ENCODE results near the gene ARID1A.
A peak's percentile ranks its signal among the peaks of the same experiment; 100 is the strongest.
"Not testable (repeated sequence)": the region's sequence is repeated elsewhere in the genome, so short reads cannot be mapped to it uniquely, and the experiment has no call there.

ARID1A gene

DNA sequence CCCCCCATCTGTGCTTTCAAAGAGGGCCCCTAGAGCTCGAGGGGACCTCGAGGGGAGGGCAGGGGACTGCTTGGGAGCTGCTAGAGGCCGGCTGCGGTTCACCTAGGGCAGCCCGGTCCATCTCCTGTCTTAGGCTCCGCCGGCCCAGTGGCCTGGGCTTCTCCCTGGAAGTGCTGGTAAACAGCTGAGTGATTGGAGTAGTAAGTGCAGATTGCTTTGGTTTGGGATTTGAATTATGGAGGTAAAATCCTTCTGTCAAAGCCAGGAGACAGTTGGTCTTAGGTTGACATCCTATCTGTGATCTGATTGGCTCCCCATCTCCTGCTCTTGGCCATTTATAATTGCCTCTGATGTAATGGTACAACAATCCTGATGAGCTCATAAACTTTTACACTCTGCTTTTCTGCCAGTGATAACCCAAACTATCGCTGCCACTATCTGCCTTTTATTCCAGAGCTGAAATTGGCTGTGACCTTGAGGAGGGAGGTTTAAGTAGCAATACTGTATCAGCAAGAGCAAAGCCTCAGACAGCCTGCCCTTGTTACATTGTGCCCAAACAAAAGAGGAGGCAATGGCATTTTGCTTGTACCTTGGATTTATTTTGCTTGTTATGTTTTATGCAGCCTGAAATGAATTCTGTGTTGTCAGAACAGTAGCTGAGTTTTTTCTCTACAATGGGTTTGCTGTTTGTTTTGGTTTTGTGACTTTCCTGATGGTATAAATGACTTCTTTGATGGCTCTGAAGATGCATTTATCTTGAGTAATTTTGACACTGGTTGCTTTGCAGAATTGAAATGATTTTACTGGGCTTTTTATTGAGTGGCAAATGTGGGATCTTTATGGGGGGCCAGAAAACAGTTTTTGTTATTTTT, 2.4 kb downstream of the ARID1A start:
- peak; percentile 76 for FAIRE-seq

DNA sequence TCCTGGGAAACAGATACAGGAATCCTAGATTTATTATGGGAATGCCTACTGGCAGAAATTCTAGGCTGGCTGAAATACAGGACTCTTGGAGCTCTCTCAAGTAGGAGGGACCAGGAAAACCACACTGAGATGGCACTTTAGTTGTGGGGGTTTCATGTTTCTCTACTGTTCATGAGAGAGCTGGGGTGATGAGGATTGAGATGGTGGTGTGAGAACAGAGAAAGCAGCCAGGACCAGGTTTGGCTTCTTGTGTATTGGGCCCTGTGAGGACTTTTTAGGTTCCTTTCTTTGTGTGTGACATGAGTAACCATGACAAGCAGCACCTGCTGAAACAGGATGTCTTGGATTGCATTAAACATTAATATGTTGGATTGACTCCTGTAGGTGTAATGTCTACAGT, 4.9 kb downstream of the ARID1A start:
- no peak for FAIRE-seq

DNA sequence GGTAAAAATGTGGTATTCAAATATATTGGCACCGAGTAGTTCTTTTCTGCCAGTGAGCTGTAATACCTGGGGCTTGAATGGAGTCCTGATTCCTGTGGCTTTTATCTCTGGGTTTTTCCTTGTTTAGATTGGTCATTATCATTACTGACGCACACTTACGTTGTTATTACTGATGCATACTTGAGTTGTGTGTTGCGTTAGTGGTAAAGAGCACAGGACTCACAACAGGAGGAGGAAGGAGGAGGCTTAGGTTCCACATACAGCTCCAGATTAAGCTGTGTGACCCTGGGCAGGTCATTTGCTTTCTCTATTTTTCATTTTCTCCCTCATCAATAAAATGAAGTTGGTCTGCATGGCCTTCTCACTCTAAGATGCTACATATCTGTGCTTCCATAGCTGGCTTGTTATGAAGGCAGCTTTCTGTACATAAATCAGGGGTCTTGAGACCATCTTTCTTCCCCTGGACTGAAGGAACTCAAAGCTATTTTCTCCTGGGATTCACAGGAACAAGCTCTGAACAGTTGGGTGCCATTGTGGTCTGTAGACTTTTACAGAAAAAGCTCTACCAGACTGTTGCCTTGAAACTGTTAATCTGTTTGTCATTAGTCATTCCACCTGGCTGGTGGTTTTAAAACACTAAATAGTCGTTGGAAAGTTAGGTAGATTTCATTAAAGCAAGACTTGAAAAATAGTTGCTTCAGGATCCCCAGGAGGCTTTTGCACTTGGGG, 5.6 kb downstream of the ARID1A start:
- no peak for FAIRE-seq

DNA sequence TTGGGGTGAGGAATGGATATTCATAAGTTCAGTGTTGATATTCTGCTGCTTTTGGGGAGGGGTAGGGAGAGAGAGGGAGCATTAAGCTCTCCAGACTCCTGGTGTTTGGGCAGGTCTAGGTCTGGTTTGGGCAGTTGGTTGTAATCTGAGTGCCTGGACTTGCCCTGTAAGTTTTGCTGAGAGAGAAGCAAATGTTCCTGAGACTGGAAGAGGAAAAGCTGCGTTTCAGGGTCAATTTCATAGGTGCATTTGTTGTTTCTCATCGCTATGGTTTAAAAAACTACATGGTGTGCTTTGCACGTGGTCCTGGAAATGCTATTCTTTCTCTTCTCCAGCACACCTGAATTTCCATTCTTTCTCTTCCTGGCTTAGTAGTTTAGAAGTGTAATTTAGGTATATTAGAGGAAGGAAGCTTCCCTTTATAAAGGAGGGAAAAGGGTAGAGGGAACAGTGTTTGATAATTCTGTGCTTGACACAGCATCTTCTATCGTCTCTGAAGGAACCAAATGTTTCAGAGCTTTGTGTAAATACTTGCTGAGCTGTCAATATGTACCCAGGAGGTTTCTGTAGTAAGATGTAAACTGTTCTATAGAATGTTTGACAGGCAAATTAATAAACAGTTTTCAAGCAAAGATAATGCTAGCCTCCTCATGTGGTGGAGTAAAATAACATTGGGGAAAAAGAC, 6.3 kb downstream of the ARID1A start:
- no peak for FAIRE-seq

DNA sequence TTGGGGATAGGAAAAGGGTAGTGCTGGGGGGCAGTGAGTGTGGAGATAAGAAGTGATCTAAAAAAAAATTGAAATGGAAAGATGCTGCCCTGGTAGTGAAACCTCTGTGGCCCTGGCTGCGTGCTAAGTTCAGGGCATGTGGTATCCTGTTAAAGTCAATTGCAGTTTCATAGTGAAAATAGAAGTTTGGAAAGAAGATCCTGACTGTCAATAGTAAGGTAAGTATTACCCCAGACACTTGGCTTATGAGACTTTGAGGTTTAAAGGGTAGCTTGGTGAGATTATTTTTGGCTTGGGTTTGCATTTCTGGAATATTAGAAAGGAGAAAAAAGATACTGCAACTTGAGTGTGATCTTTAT, 6.8 kb downstream of the ARID1A start:
- no peak for FAIRE-seq

DNA sequence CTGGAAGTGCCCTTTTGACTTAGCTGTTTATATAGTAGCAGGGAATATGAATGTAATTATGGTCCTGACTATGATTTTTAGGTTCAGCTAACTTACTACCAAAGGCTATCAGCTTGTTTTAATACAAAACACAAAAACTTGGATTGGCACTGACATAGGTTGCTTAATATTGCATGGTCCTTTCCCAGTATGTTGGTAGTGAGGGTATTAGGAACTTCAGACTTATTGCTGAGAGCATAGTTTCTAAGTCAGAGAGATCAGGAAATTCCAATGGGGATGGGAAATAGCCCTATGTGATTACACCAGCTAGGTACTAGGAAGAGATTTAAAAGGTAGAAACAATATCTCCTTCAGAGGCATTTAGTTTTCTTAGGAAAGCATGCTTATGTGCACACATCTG, 7.7 kb downstream of the ARID1A start:
- no peak for FAIRE-seq

DNA sequence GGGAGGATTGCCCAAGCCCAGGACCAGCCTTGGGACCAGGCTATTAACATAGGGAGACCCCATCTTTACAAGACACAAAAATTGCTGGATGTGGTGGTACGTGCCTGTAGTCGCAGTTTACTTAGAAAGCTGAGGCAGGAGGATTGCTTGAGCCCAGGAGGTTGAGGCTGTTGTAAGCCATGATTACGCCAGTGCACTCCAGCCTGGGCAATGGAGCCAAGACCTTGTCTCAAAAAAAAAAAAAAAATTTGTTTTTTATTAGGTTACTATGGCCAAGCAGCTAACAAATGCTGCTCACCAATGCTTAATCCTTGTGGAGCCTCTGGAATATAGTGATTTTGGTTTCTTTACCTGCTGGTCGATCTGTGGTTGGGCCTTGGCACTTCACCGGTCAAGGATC, 8.8 kb downstream of the ARID1A start:
- FAIRE-seq = no peak

DNA sequence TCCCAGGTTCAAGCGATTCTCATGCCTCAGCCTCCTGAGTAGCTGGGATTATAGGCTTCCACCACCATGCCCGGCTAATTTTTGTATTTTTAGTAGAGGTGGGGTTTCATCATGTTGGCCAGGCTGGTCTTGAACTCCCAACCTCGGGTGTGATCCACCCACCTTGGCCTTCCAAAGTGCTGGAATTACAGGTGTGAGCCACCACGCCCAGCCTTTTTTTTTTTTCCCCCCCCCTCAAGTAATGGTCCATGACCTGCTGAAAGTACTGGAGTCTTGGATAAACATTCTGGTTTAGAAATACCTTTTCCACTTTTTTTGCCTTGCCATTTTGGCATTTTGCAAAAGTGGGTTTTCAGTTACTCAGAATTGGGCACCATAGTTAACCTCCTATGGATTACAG, 9.4 kb downstream of the ARID1A start:
- FAIRE-seq = not testable (repeated sequence)

DNA sequence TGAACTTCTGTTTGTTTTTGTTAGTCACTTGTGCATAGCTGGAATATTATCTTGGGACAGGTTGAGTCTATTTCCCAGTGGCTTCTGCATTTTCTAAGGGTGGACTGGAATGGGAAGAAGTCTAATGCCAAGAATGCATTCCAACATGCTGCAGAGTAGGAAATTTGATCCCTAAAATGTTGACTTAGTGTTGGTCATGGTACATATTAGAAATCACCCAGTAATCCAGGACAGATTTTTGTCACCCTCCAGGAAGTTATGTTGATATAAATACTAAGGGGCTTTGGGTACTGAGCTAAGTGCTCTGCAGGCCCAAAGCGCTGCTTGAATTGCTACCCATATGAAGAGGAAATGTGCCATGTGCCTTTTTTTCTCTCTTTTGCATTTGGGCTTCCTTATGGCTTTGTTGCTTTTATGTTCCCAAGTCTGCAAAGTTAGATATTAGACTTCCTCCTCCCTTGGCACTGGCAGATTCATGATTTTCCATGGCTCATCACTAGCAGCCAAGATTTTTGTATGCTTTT, 10.0 kb downstream of the ARID1A start:
- no peak for FAIRE-seq

DNA sequence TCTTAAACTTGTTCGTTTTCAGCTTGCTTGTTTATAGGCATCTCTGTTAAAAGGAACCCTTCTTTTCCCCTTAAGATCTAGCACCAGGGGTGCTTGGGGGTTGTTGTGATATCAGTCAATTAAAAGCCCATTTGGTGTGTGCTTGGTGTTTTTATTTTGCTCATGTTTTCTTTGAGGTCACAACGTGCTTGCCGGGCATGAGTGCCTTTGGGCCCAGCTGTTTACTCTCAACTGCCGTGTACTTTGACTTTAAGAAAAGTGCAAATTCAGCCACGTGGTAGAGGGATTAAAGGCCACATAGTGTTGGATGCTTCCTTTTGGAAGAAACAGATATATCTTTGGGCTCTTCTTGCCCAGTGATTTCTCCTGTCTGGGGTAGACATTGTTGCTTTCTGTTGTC, 10.5 kb downstream of the ARID1A start:
- FAIRE-seq = no peak

DNA sequence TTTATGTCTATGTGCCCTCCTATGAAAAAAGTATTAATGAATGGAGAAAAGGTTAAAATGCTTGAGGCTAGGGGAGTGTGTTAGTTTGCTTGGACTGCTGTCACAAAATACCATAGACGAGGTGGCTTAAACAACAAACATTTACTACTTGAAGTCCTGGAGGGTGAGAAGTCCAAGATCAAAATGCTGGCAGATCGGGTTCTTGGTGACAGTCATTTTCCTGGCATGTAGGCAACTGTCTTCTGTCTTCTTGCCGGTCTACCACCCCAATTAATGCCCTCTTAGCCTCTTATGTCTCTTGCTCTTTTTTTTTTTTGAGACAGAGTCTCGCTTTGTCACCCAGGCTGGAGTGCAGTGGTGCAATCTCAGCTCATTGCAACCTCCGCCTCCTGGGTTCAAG, 15.0 kb downstream of the ARID1A start:
- FAIRE-seq = no peak

DNA sequence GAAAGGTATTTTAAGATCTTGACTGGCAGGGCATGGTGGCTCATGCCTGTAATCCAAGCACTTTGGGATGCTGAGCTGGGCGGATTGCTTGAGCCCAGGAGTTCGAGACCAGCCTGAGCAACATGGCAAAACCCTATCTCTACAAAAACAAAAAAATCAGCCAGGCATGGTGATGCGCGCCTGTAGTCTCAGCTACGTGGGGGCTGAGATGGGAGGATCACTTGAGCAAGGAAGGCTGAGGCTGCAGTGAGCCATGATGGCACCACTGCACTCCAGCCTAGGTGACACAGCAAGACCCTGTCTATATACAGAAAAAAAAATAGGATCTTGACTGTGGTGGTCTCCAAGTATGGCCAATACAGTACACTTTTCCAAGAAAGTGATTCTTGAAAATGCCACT, 16.0 kb downstream of the ARID1A start:
- FAIRE-seq = no peak

DNA sequence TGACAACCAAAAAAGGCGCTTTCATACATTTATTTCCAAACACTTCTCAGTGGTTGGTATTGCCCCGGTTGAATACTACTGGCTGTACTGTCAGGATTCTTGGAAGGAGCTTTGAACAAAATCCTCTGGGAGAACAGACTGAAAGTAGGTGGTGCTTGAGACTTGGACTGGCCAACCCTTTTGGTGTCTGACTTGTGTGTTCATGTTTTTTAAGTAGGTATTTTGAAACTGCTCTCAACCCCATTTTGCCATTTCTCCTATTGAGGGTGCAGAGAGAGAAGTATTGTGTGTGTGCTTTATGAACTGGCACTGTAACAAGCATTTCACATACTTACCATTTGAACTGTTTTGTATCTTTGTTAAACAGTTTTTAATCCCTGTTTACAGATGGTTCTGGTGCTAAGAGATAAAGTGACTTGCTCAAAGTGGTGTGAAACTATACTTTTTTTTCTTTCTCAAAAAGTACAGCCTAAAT, 21.2 kb downstream of the ARID1A start:
- no peak for FAIRE-seq

DNA sequence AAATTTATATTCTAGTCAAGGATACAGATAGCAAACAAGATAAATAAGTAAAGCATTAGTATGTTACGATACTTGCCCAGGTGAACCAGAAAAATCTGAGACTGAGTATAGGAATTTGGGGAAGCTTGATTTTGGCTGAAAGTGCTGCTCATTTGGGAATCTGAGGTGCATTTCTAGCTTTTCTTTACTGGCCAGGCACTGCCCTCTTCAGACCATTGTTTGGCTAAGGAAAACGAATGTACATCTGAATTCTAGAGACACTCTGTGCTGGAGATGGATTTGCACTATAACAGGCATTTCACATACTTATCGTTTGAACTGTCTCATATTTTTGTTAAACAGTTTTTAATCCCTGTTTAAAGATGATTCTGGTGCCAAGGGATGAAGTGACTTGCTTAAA, 23.4 kb downstream of the ARID1A start:
- no peak for FAIRE-seq

DNA sequence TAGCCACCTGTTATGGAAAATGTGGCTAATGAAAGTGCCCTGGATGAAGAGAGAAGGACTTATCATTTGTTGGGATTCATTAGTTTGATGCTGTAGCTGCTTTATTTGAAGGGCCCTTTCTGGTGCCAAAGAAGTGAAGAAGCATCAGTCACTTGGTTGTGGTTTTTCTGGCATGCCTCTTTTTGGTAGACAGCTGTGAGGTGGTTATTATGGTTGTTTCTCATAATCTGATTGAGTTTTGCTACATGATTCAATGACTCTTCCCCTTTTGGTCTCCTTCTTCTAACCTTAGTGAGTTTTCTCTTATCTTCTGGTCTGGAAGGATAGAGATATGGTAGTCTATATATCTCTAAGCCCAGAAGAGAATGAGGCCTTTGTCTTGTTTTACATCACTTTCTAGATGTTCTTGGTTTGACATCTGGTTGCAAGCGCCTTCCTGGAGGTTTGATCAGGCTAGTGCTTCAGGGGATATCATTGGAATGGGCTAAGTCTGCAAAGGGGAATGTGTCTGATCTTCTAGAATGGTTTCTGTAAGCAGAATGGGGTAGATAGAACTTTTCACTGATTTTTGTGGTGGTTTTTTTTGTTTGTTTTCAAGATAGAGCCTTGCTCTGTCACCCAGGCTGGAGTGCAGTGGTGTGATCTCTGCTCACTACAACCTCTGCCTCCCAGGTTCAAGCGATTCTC, 26.0 kb downstream of the ARID1A start:
- no peak for FAIRE-seq

DNA sequence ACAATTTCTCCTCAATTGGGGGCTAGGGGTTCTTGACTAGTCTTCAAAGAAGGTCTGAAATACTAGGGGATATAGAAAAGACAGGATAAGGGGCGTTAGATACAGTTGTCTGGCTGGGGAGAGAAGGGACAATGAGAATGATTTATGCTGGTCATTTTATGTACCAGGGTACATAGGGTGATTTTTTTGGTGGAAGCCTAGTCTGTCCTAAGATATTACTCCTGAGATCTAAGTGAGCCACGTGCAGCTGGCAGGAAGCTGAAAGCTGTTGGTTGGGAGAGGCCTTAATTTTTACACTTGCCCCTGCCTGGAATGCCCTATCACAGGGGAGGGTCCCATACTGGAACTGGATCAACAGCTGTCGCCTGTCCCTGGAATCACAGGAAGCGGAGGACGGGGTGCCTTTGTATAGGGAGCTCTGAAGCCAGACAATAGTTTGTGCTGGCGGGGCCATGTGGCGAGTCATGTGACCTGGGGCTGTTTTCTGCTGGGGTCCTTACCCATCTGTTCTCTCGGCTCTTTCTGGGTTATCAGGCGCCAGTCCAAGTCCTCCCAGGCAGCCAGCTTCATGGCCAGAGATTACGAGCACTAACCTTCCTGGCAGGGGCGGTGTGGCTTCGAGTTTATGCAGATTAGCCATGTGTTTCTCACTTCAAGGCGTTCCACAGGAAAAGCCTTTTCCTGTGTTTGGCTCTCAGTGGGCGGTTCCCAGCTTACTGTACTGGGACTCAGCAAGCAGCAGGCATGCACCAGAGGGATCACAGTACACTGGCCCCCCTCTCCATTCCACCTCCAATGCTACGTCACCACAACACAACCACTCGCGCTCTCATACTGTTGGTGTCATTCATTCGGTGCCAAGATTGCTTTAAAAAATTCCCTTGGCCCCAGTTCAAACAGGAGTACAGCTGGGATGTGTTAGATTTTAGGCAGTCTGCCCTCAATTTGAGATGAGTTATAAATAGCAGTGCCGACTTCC, 27.5 kb downstream of the ARID1A start:
- FAIRE-seq = no peak

DNA sequence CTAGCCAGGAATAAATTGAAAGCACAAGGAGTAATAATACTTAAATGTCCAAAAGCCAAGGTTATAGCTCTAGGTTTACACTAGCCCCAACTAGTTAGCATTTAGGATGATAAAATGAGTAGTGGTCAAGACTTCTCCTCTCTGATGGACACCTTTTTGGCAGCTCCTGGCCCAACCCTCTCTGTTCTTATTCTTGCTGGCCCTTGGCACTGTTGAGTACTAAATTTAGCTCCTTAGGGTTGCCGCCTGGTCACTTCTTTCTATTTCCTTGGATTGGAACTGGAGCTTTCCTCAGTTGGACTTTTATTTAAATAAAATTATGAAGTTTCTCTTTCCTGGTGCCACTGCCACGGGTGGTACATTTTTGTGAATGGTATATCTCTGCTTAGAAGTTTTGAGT, 28.3 kb downstream of the ARID1A start:
- FAIRE-seq = no peak

DNA sequence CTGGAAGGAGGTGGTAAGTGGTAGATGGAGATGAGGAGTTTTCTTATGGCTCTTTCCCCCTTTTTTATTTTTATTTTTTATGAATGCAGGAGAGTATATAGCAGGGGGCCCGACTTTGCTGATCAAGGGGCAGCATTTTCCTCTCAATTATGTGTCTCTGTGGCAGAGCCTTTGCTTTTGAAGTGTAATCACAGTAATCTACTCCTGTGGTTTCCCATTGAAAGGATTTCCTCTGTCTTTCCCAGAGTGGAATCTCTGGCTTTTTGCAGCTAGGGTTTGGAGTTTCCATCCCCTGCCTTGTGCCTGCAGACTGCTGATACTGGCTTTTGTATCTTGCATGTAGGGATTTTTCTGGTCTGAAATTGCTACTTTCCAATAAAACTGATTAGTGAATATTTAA, 29.1 kb downstream of the ARID1A start:
- no peak for FAIRE-seq

DNA sequence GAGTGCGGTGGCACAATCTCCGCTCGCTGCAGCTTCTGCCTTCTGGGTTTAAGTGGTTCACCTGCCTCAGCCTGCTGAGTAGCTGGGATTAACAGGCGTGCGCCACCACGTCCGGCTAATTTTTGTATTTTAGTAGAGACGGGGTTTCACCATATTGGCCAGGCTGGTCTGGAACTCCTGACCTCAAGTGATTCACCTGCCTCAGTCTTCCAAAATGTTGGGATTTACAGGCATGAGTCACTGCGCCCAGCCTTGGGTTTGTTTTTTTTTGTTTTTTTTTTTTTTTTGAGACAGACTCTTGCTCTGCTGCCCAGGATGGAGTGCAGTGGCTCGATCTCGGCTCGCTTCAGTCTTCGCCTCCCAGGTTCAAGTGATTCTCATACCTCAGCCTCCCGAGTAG, 30.1 kb downstream of the ARID1A start:
- not testable (repeated sequence) for FAIRE-seq

DNA sequence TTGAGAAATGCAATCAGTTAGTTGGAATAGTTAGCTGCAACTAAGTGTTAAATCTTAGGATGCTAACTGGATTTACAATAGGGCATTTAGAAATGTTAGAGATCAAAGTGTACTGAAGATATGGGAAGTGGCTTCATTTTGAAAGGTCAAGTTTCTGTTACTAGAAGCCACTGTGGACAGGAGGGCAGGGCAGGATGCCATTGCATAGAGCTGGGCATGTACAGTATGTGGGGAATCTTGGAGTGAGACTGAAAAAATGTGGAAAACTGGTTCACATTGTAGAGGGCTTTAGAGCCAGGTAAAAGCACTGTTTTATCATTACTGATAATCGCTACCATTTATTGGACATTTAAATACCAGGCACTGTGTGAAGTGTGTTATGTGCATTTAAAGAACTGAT, 31.0 kb downstream of the ARID1A start:
- no peak for FAIRE-seq

DNA sequence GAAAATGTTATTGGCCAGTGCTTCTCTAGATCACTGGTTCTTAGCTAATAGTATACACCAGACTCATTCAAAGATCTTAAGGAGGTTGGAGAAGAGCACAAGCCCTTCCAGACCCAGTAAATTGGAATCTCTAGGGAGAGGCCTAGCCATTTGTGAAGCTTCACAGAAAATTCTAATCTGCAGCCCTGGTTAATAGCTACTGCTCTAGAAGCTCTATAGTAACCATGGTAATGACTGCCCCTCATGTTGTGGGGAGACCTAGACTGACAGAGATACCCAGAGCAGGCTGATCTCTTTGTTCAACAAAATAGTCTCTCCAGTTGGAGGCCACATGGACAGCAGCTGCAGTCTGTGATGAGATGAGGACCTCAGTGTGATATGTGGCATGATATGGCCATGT, 31.7 kb downstream of the ARID1A start:
- FAIRE-seq = no peak

DNA sequence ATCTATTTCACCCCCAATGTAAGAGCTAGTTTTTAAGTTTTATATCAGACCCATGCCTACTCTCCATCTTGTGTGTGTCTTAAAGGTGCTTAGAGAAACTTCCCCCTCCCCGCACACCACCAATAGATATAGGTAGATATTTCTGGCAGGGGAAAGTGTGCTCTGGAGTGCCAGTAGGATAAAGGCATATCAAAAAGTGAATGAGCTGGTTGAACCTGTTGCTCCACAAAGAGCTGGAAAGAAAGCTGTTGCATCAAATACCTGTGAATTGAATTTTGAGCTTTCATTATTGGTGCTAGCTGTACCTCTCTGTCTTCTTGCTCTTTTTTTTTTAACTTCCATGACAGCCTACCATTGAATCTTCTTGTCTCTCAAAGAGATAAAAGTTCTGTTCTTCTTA, 32.8 kb downstream of the ARID1A start:
- FAIRE-seq = no peak
